ENCODE data around the gene SLC25A43.

Gene SLC25A43

GRCh38 chrX:119410027-119410819, 11.1 kb downstream of the SLC25A43 start:
- H3K27me3 ChIP-seq (ENCODE audit: low read depth, low read length): no peaks in the 10 kb centered on the region
- H3K4me3 ChIP-seq (ENCODE audit: low read depth in 1 of 2, low read length in 2 of 2): no peak overlapping the region
- H3K9me3 ChIP-seq (ENCODE audit: control insufficient read depth in 1 of 2, low read length in 2 of 2): no peaks in the 10 kb centered on the region
- no peaks in the 10 kb centered on the region for H3K4me1 ChIP-seq (ENCODE audit: control insufficient read depth in 1 of 2, insufficient read depth in 2 of 2, low read length in 2 of 2)
- H3K27ac ChIP-seq (ENCODE audit: low read length): no peak overlapping the region
- no peaks in the 10 kb centered on the region for H3K36me3 ChIP-seq (ENCODE audit: control insufficient read depth in 1 of 2, insufficient read depth in 2 of 2, low read length in 2 of 2)

GRCh38 chrX:119410854-119411253, 11.7 kb downstream of the SLC25A43 start:
- Histone ChIP-seq H3K36me3 (ENCODE audit: control insufficient read depth in 1 of 2, insufficient read depth in 2 of 2, low read length in 2 of 2) (no peaks in the 10 kb centered on the region), H3K27me3 (ENCODE audit: low read depth, low read length) (no peaks in the 10 kb centered on the region), H3K27ac (ENCODE audit: low read length) (no peak overlapping the region), H3K9me3 (ENCODE audit: control insufficient read depth in 1 of 2, low read length in 2 of 2) (no peaks in the 10 kb centered on the region), H3K4me3 (ENCODE audit: low read depth in 1 of 2, low read length in 2 of 2) (no peak overlapping the region), H3K4me1 (ENCODE audit: control insufficient read depth in 1 of 2, insufficient read depth in 2 of 2, low read length in 2 of 2) (no peaks in the 10 kb centered on the region)

- Histone ChIP-seq H3K27ac (ENCODE audit: low read length) (no peak overlapping the region), H3K4me1 (ENCODE audit: control insufficient read depth in 1 of 2, insufficient read depth in 2 of 2, low read length in 2 of 2) (no peaks in the 10 kb centered on the region), H3K27me3 (ENCODE audit: low read depth, low read length) (no peaks in the 10 kb centered on the region), H3K9me3 (ENCODE audit: control insufficient read depth in 1 of 2, low read length in 2 of 2) (no peaks in the 10 kb centered on the region), H3K4me3 (ENCODE audit: low read depth in 1 of 2, low read length in 2 of 2) (no peak overlapping the region), H3K36me3 (ENCODE audit: control insufficient read depth in 1 of 2, insufficient read depth in 2 of 2, low read length in 2 of 2) (no peaks in the 10 kb centered on the region)
Measured at GRCh38 chrX:119411959-119412358, 12.8 kb downstream of the SLC25A43 start.

- H3K27ac ChIP-seq (ENCODE audit: low read length): no peak overlapping the region
- H3K4me3 ChIP-seq (ENCODE audit: low read depth in 1 of 2, low read length in 2 of 2): no peak overlapping the region
- no peaks in the 10 kb centered on the region for H3K9me3 ChIP-seq (ENCODE audit: control insufficient read depth in 1 of 2, low read length in 2 of 2)
- H3K27me3 ChIP-seq (ENCODE audit: low read depth, low read length): no peaks in the 10 kb centered on the region
- peaks cover 0 to 10% of the 10 kb centered on the region in 2 donors for H3K36me3 ChIP-seq (ENCODE audit: control insufficient read depth in 1 of 2, insufficient read depth in 2 of 2, low read length in 2 of 2)
- H3K4me1 ChIP-seq (ENCODE audit: control insufficient read depth in 1 of 2, insufficient read depth in 2 of 2, low read length in 2 of 2): no peaks in the 10 kb centered on the region
Measured at GRCh38 chrX:119417376-119417775, 18.2 kb downstream of the SLC25A43 start.

GRCh38 chrX:119417842-119418241, 18.7 kb downstream of the SLC25A43 start:
- Histone ChIP-seq H3K27ac (ENCODE audit: low read length) (no peak overlapping the region), H3K9me3 (ENCODE audit: control insufficient read depth in 1 of 2, low read length in 2 of 2) (no peaks in the 10 kb centered on the region), H3K27me3 (ENCODE audit: low read depth, low read length) (no peaks in the 10 kb centered on the region), H3K36me3 (ENCODE audit: control insufficient read depth in 1 of 2, insufficient read depth in 2 of 2, low read length in 2 of 2) (peaks cover 0 to 10% of the 10 kb centered on the region in 2 donors), H3K4me3 (ENCODE audit: low read depth in 1 of 2, low read length in 2 of 2) (no peak overlapping the region), H3K4me1 (ENCODE audit: control insufficient read depth in 1 of 2, insufficient read depth in 2 of 2, low read length in 2 of 2) (no peaks in the 10 kb centered on the region)

GRCh38 chrX:119419146-119419545, 20.0 kb downstream of the SLC25A43 start:
- no peak overlapping the region for H3K4me3 ChIP-seq (ENCODE audit: low read depth in 1 of 2, low read length in 2 of 2)
- H3K4me1 ChIP-seq (ENCODE audit: control insufficient read depth in 1 of 2, insufficient read depth in 2 of 2, low read length in 2 of 2): no peaks in the 10 kb centered on the region
- no peaks in the 10 kb centered on the region for H3K27me3 ChIP-seq (ENCODE audit: low read depth, low read length)
- peaks cover 0 to 10% of the 10 kb centered on the region in 2 donors for H3K36me3 ChIP-seq (ENCODE audit: control insufficient read depth in 1 of 2, insufficient read depth in 2 of 2, low read length in 2 of 2)
- H3K9me3 ChIP-seq (ENCODE audit: control insufficient read depth in 1 of 2, low read length in 2 of 2): no peaks in the 10 kb centered on the region
- H3K27ac ChIP-seq (ENCODE audit: low read length): no peak overlapping the region

- H3K27me3 ChIP-seq (ENCODE audit: low read depth, low read length): no peaks in the 10 kb centered on the region
- no peak overlapping the region for H3K27ac ChIP-seq (ENCODE audit: low read length)
- no peaks in the 10 kb centered on the region for H3K4me1 ChIP-seq (ENCODE audit: control insufficient read depth in 1 of 2, insufficient read depth in 2 of 2, low read length in 2 of 2)
- no peak overlapping the region for H3K4me3 ChIP-seq (ENCODE audit: low read depth in 1 of 2, low read length in 2 of 2)
- peaks cover 0 to 10% of the 10 kb centered on the region in 2 donors for H3K36me3 ChIP-seq (ENCODE audit: control insufficient read depth in 1 of 2, insufficient read depth in 2 of 2, low read length in 2 of 2)
- H3K9me3 ChIP-seq (ENCODE audit: control insufficient read depth in 1 of 2, low read length in 2 of 2): no peaks in the 10 kb centered on the region
Measured at GRCh38 chrX:119419898-119420297, 20.8 kb downstream of the SLC25A43 start.

GRCh38 chrX:119421016-119421705, 22.0 kb downstream of the SLC25A43 start:
- H3K27me3 ChIP-seq (ENCODE audit: low read depth, low read length): no peaks in the 10 kb centered on the region
- H3K36me3 ChIP-seq (ENCODE audit: control insufficient read depth in 1 of 2, insufficient read depth in 2 of 2, low read length in 2 of 2): peaks cover 0 to 10% of the 10 kb centered on the region in 2 donors
- no peaks in the 10 kb centered on the region for H3K9me3 ChIP-seq (ENCODE audit: control insufficient read depth in 1 of 2, low read length in 2 of 2)
- H3K27ac ChIP-seq (ENCODE audit: low read length): no peak overlapping the region
- no peaks in the 10 kb centered on the region for H3K4me1 ChIP-seq (ENCODE audit: control insufficient read depth in 1 of 2, insufficient read depth in 2 of 2, low read length in 2 of 2)
- no peak overlapping the region for H3K4me3 ChIP-seq (ENCODE audit: low read depth in 1 of 2, low read length in 2 of 2)

GRCh38 chrX:119423631-119424030, 24.5 kb downstream of the SLC25A43 start:
- Histone ChIP-seq H3K4me1 (ENCODE audit: control insufficient read depth in 1 of 2, insufficient read depth in 2 of 2, low read length in 2 of 2) (no peaks in the 10 kb centered on the region), H3K27me3 (ENCODE audit: low read depth, low read length) (no peaks in the 10 kb centered on the region), H3K4me3 (ENCODE audit: low read depth in 1 of 2, low read length in 2 of 2) (no peak overlapping the region), H3K9me3 (ENCODE audit: control insufficient read depth in 1 of 2, low read length in 2 of 2) (no peaks in the 10 kb centered on the region), H3K36me3 (ENCODE audit: control insufficient read depth in 1 of 2, insufficient read depth in 2 of 2, low read length in 2 of 2) (peaks cover 0 to 5% of the 10 kb centered on the region in 2 donors), H3K27ac (ENCODE audit: low read length) (no peak overlapping the region)

- no peaks in the 10 kb centered on the region for H3K4me1 ChIP-seq (ENCODE audit: control insufficient read depth in 1 of 2, insufficient read depth in 2 of 2, low read length in 2 of 2)
- H3K27ac ChIP-seq (ENCODE audit: low read length): no peak overlapping the region
Measured at GRCh38 chrX:119424999-119425398, 25.9 kb downstream of the SLC25A43 start.

GRCh38 chrX:119427024-119427794, 28.1 kb downstream of the SLC25A43 start:
- Histone ChIP-seq H3K36me3 (ENCODE audit: control insufficient read depth in 1 of 2, insufficient read depth in 2 of 2, low read length in 2 of 2) (peaks cover 0 to 3% of the 10 kb centered on the region in 2 donors), H3K27me3 (ENCODE audit: low read depth, low read length) (no peaks in the 10 kb centered on the region), H3K4me3 (ENCODE audit: low read depth in 1 of 2, low read length in 2 of 2) (no peak overlapping the region), H3K27ac (ENCODE audit: low read length) (no peak overlapping the region), H3K9me3 (ENCODE audit: control insufficient read depth in 1 of 2, low read length in 2 of 2) (no peaks in the 10 kb centered on the region), H3K4me1 (ENCODE audit: control insufficient read depth in 1 of 2, insufficient read depth in 2 of 2, low read length in 2 of 2) (no peaks in the 10 kb centered on the region)

More at GRCh38 chrX:119424999-119425398, 25.9 kb downstream of the SLC25A43 start:
- Histone ChIP-seq H3K9me3 (ENCODE audit: control insufficient read depth in 1 of 2, low read length in 2 of 2) (no peaks in the 10 kb centered on the region), H3K36me3 (ENCODE audit: control insufficient read depth in 1 of 2, insufficient read depth in 2 of 2, low read length in 2 of 2) (peaks cover 0 to 3% of the 10 kb centered on the region in 2 donors), H3K4me3 (ENCODE audit: low read depth in 1 of 2, low read length in 2 of 2) (no peak overlapping the region), H3K27me3 (ENCODE audit: low read depth, low read length) (no peaks in the 10 kb centered on the region)

All from muscle layer of duodenum (tissue), 2 donors.